Psoas muscle (tissue), 8 donors: ENCODE data around the gene WDR64. TPM values are rescaled to one million over a fixed set of nuclear protein-coding genes. Genes with fewer than 3 reads are reported as not detected.
"Not testable (repeated sequence)": the region's sequence is repeated elsewhere in the genome, so short reads cannot be mapped to it uniquely, and the experiment has no call there.

Experiments
- ATAC-seq, 4 donors: fragments of 200-7000 bp; cut with Tn5 transposase; one replicate each; pipeline ENCODE4 v1.9.1; 2020; ENCODE audit warnings: moderate library complexity in 3 of 4, mild to moderate bottlenecking in 2 of 4
- DNase-seq, 2 donors: peaks; one replicate each; pipeline ENCODE4 v3.0.0-alpha.2; 2020
- H3K27ac ChIP-seq: fragments of 200-600 bp; one replicate; pipeline ENCODE4 v1.8.0; 2022
- H3K27me3 ChIP-seq, 3 donors: fragments of 200-600 bp in 1 of 3; one replicate each; pipeline versions ENCODE4 v1.6.1 to v1.8.0; 2013 to 2022; ENCODE audit warnings: low read length in 2 of 3, mild to moderate bottlenecking in 2 of 3, moderate library complexity in 1 of 3; ENCODE audit not compliant: insufficient read depth in 3 of 3
- H3K36me3 ChIP-seq, 2 donors: fragments of 200-600 bp in 1 of 2; one replicate each; pipeline versions ENCODE4 v1.6.1 to v1.8.0; 2013 to 2022; ENCODE audit warnings: low read depth in 1 of 2, mild to moderate bottlenecking in 1 of 2, moderate library complexity in 1 of 2; ENCODE audit not compliant: insufficient read depth in 1 of 2
- H3K4me1 ChIP-seq: fragments of 200-600 bp; one replicate; pipeline ENCODE4 v1.8.0; 2022
- H3K4me3 ChIP-seq: fragments of 200-600 bp; one replicate; pipeline ENCODE4 v1.8.0; 2022; ENCODE audit warnings: mild to moderate bottlenecking
- H3K9me3 ChIP-seq: fragments of 200-600 bp; one replicate; pipeline ENCODE4 v1.8.0; 2022
- CTCF ChIP-seq: fragments of 200-600 bp; IDR thresholded peaks from one replicate; pipeline ENCODE4 v1.8.0; 2022; ENCODE audit warnings: antibody characterized with exemption
- WGBS, 3 donors: extraction: QIAGEN DNeasy Blood & Tissue Kit; methylation state at CpG; one replicate each; pipeline versions ENCODE4 v1.1.6 to v1.1.7; 2013; 5-methylcytosine and 5-hydroxymethylcytosine counted together
- intact Hi-C, 2 donors: fragments of 100-400 bp; cut with DNase I; formaldehyde crosslinking; loops; one replicate each; pipeline versions ENCODE4 v1.11.0 to v1.14.2; 2022
- polyA plus RNA-seq, 3 donors: library from polyadenylated mRNA; stranded (reverse); fragments of 200-250 nt; gene quantifications; one replicate each; pipeline ENCODE4 v1.2.3, GENCODE V29; 2013
- total RNA-seq, 4 donors: library from RNA; stranded (reverse); fragmentation: NEBNext Ultra II Directional in 2 of 4; extraction: Animal tissue kit (Norgen Biotek cat#: 25700) in 2 of 4; gene quantifications; one replicate each; pipeline versions ENCODE4 v1.2.1 to v1.2.4, GENCODE V29; 2021 to 2023
- donor health status: healthy with polysubstance abuse.
- donor health status: DM: no; HTN: no; CAD: no; lungs with moderate emphysema.
- donor health status: Bipolar disorder and iron deficiency.
- donor health status: healthy.
- donor health status: DM: yes; HTN: yes; CAD: no.
- donor health status: DM: no; HTN: no; CAD: no.
- donor health status: DM: no; HTN: no; CAD: no.
- donor health status: DM: yes; HTN: yes; CAD: no.

WDR64 gene
- total and polyA plus RNA-seq, 7 donors = not detected

- no peaks in the 10 kb centered on the region for H3K36me3 ChIP-seq
- peaks cover 0 to 4% (median 0%) of the 10 kb centered on the region in 3 donors for H3K27me3 ChIP-seq
- no peak overlapping the region for H3K27ac ChIP-seq
- no peak for DNase-seq
- H3K4me1 ChIP-seq = no peaks in the 10 kb centered on the region
- H3K9me3 ChIP-seq = no peaks in the 10 kb centered on the region
- no peak for TF ChIP-seq CTCF
- WGBS, 3 donors = 80 to 89% (median 84%) methylated on average over 2 of the region's 2 CpGs
- no peak for ATAC-seq
- no peak overlapping the region for H3K4me3 ChIP-seq
- intact Hi-C loops = no loop called here
These were observed 81.8 kb downstream of the WDR64 start for GRCh38 chr1:241733899-241734298.

GRCh38 chr1:241734533-241734932, 82.5 kb downstream of the WDR64 start:
- intact Hi-C loops = no loop called here
- Histone ChIP-seq H3K4me3 (no peak overlapping the region), H3K4me1 (no peaks in the 10 kb centered on the region), H3K27me3 (peaks cover 0 to 4% (median 0%) of the 10 kb centered on the region in 3 donors), H3K9me3 (no peaks in the 10 kb centered on the region), H3K36me3 (no peaks in the 10 kb centered on the region), H3K27ac (no peak overlapping the region)
- TF ChIP-seq CTCF = no peak
- ATAC-seq = no peak
- no peak for DNase-seq
- WGBS, 3 donors = 81 to 88% (median 84%) methylated on average over 5 of the region's 5 CpGs

GRCh38 chr1:241735493-241735926, 83.4 kb downstream of the WDR64 start:
- H3K36me3 ChIP-seq, H3K9me3 ChIP-seq, ATAC-seq, H3K27me3 ChIP-seq, H3K27ac ChIP-seq, H3K4me3 ChIP-seq, DNase-seq, H3K4me1 ChIP-seq, intact Hi-C loops: not testable (repeated sequence)
- WGBS, 3 donors = 79 to 90% (median 87%) methylated on average over 8 of the region's 8 CpGs

- H3K36me3 ChIP-seq = no peaks in the 10 kb centered on the region
- TF ChIP-seq CTCF = no peak
- no peak overlapping the region for H3K27ac ChIP-seq
- peaks cover 0 to 4% (median 0%) of the 10 kb centered on the region in 3 donors for H3K27me3 ChIP-seq
- DNase-seq (no peak), ATAC-seq (no peak)
- 79 to 83% (median 81%) methylated on average over 3 of the region's 3 CpGs for WGBS, 3 donors
- H3K4me1 ChIP-seq = no peaks in the 10 kb centered on the region
- H3K4me3 ChIP-seq = no peak overlapping the region
- intact Hi-C loops = no loop called here
- H3K9me3 ChIP-seq = no peaks in the 10 kb centered on the region
These were observed 84.3 kb downstream of the WDR64 start for GRCh38 chr1:241736387-241736786.

- Histone ChIP-seq H3K27ac (no peak overlapping the region), H3K27me3 (peaks cover 0 to 4% (median 0%) of the 10 kb centered on the region in 3 donors), H3K4me1 (no peaks in the 10 kb centered on the region), H3K9me3 (no peaks in the 10 kb centered on the region), H3K36me3 (no peaks in the 10 kb centered on the region), H3K4me3 (no peak overlapping the region)
- intact Hi-C loops = no loop called here
- 50 to 57% (median 53%) methylated on average over 8 of the region's 8 CpGs for WGBS, 3 donors
- DNase-seq = no peak
- no peak for TF ChIP-seq CTCF
- ATAC-seq = no peak
These were observed 86.4 kb downstream of the WDR64 start for GRCh38 chr1:241738284-241739078.
